Measurements from ENCODE around the gene SH2B2.
"Not testable (repeated sequence)": the region's sequence is repeated elsewhere in the genome, so short reads cannot be mapped to it uniquely, and the experiment has no call there.

SH2B2 gene

GRCh38 chr7:102306916-102307677 lies 20.4 kb downstream of the SH2B2 start:
- no peak for DNase-seq (ENCODE audit: low spot score)

DNA sequence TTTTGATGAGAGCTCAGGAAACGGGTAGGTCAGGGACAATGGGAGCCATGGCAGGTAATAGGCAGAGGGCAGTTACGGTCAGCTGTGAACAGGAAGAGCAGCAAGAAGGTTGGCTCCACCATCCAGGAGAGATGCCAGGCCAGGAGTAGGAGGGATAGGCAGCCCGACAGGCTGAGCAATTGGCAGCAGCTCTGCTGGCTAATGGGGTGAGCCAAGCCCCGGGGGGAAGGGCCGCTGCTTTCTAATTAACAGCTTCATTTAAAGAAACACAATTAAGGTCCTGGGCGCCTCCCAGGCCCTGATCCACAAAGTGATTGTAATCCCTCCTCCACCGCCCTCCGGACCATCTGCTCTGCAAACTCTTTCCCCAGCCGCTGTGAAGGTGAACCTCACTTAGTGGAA lies 23.7 kb downstream of the SH2B2 start:
- no peak for DNase-seq (ENCODE audit: low spot score)

DNA sequence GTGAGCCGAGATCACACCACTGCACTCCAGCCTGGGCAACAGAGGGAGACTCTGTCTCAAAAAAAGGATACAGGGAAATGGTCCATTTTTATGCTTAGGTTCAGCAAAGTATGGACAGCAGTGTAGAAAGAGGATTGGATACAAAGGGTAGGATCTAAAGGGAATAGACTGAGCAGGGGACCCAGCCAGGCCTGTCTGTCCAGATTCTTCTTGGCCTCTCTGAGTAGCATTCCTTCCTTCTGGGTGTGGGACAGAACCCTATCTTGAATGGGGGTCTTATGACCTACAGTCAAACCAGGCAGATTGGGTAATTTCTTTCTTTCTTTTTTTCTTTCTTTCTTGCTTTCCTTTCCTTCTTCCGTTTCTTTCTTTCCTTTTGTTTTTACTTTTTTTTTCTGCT lies 25.6 kb downstream of the SH2B2 start:
- no peak for DNase-seq (ENCODE audit: low spot score)

- no peak for DNase-seq (ENCODE audit: low spot score)
Observed at GRCh38 chr7:102313997-102314780, 27.5 kb downstream of the SH2B2 start.

GRCh38 chr7:102317231-102318059 lies 30.8 kb downstream of the SH2B2 start:
- no peak for DNase-seq (ENCODE audit: low spot score)

- no peak for DNase-seq (ENCODE audit: low spot score)
Observed at GRCh38 chr7:102318482-102318971, 31.9 kb downstream of the SH2B2 start.

DNA sequence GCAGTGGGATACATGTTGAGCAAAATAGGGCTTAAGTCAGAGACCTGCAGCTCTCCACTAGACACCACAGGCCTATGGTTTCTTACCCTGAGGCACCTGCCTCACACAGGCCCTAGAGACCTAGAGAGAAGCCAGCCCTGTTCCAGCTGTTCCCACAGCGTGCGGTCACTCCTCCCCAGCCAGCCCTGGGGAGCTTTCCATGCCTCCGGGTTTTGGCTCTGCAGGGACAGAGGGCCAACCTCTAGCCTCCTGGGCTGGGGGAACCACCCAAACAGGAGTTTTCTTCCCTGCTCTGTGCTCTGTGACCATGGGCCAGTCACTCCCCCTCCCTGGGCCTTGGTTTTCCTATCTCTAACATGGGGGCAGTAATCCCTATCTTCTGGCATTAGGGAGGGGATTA lies 33.0 kb downstream of the SH2B2 start:
- DNase-seq (ENCODE audit: low spot score): no peak

GRCh38 chr7:102320181-102320580 lies 33.5 kb downstream of the SH2B2 start:
- DNase-seq (ENCODE audit: low spot score): no peak

GRCh38 chr7:102320601-102321350 lies 34.1 kb downstream of the SH2B2 start:
- no peak for DNase-seq (ENCODE audit: low spot score)

DNA sequence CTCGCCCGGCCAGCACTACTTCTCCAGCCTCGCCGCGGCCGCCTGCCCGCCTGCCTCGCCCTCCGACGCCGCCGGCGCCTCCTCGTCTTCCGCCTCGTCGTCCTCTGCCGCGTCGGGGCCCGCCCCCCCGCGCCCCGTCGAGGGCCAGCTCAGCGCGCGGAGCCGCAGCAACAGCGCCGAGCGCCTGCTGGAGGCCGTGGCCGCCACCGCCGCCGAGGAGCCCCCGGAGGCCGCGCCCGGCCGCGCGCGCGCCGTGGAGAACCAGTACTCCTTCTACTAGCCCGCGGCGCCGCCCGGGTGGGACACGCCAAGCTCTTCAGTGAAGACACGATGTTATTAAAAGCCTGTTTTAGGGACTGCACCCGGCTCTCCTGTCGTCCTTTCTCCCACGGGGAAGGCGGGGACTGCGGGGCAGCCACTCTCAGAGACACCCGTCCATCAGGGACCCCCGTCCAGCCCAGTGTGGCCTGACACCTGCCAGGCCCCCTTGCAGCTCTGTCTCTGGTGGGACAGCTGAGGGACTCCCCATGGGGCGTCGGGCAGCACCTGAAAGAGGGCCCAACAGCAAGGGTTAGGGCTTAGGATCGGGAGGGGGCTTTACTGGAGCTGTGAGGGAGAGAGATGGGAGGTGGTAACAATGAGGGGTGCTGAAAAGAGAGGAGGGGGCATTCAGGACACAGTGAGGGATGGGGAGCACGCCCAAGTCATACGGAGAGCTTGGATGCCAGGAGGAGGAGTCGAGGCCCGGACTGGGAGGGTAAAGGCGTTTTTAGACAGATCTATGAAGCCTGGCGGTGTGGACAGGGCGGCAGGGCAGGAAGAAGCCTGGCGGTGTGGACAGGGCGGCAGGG lies 34.9 kb downstream of the SH2B2 start:
- DNase-seq (ENCODE audit: low spot score): no peak

GRCh38 chr7:102322202-102322715 lies 35.6 kb downstream of the SH2B2 start:
- DNase-seq (ENCODE audit: low spot score): no peak

GRCh38 chr7:102323914-102324195 lies 37.2 kb downstream of the SH2B2 start:
- no peak for DNase-seq (ENCODE audit: low spot score)

GRCh38 chr7:102325106-102325505 lies 38.4 kb downstream of the SH2B2 start:
- not testable (repeated sequence) for DNase-seq (ENCODE audit: low spot score)

DNA sequence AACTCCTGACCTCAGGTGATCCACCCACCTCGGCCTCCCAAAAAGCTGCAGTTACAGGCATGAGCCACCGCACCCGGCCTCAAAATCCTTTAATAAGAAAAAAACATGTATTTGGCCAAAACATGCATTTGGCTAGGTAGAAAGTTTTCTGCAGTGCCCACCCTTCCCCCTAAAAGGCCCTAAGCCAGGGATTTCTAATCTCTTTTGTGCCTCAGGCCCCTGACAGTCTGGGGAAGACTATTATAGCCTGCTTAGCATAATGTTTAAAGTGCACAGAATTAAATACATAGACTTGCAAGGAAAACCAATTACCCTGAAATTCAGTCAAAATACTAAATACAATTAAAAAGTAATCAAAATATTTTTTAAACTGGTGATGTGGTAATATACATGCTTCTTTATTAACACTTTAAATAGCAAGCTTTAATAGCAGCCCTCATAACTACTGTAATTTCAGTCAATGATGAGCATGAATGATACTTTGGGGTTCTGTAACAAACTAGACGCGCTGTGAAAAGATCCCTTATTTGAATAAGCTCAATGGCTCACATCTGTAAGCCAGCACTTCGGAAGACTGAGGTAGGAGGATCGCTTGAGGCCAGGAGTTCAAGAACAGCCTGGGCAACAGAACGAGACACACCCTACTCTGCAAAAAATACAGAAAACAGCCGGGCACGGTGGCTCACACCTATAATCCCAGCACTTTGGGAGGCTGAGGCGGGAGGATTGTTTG lies 39.7 kb downstream of the SH2B2 start:
- DNase-seq (ENCODE audit: low spot score): no peak

DNA sequence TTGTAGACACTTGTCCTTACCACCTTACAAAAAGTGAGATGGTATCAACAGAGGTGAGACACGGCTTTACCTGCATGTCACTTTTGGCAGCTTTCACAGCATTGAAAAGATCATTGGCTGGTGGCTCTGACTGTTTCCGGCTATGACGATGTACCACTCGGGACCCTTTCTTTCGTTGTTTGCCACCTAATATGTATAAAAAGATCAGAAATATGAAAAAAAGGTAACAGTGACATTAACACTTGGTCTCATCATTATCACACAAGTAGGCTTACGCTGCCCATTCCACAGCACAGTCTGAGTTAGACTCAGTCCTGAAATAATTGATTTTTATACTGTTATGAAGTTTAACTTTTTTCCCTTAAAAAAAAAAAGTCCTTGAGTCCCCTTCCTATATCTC lies 40.5 kb downstream of the SH2B2 start:
- not testable (repeated sequence) for DNase-seq (ENCODE audit: low spot score)

- not testable (repeated sequence) for DNase-seq (ENCODE audit: low spot score)
Observed at GRCh38 chr7:102328863-102329262, 42.2 kb downstream of the SH2B2 start.

- DNase-seq (ENCODE audit: low spot score): not testable (repeated sequence)
Observed at GRCh38 chr7:102329366-102329765, 42.7 kb downstream of the SH2B2 start.

DNA sequence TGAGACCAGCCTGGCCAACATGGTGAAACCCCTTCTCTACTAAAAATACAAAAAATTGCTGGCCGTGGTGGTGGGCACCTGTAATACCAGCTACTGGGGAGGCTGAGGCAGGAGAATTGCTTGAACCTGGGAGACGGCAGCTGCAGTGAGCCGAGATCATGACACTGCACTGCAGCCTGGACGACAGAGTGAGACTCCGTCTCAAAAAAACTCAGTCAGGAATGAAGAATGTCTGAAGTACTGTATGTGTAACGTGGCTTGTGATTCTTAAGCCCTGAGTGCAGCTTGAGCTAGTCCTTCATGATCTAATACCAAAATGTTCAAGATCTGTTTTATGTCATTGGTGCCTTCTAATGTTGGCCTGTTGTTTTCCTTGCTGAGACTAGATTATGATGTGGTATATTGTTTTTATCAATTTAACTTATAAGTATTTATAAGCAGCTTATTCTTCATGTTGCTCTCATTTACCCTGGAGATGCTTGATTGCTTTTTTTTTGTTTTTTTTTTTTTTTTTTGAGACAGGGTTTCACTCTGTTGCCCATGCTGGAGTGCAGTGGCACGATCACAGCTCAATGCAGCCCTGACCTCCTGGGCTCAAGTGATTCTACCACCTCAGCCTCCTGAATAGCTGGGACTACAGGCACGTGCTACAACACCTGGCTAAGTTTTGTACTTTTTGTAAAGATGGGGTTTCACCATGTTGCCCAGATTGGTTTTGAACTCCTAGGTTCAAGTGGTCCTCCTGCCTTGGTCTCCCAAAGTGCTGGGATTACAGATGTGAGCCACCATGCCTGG lies 44.2 kb downstream of the SH2B2 start:
- not testable (repeated sequence) for DNase-seq (ENCODE audit: low spot score)

- not testable (repeated sequence) for DNase-seq (ENCODE audit: low spot score)
Observed at GRCh38 chr7:102335574-102335973, 48.9 kb downstream of the SH2B2 start.

Data from left forelimb (tissue), 1 donor.